ENCODE results near the gene STAB2.

- TF ChIP-seq CTCF (IDR thresholded peaks at IDR 0.05; ENCODE audit: poor library complexity, severe bottlenecking): no peak
- TF ChIP-seq POLR2AphosphoS5 (IDR thresholded peaks at IDR 0.05): no peak
- no peak for TF ChIP-seq EZH2 (IDR thresholded peaks at IDR 0.05; ENCODE audit: borderline replicate concordance, insufficient read depth, low read length, poor library complexity, severe bottlenecking)
- TF ChIP-seq TAF1 (IDR thresholded peaks at IDR 0.05; ENCODE audit: low read depth): no peak
- TF ChIP-seq MXI1 (conservative IDR thresholded peaks at IDR 0.05; ENCODE audit: poor library complexity, severe bottlenecking): no peak
- TF ChIP-seq SMC3 (conservative IDR thresholded peaks at IDR 0.05; ENCODE audit: poor library complexity): no peak
- no peak for TF ChIP-seq EP300 (conservative IDR thresholded peaks at IDR 0.05; ENCODE audit: poor library complexity, severe bottlenecking)
- no peak for TF ChIP-seq REST (IDR thresholded peaks at IDR 0.05; ENCODE audit: borderline replicate concordance)
- no peak for TF ChIP-seq RAD21 (conservative IDR thresholded peaks at IDR 0.05)
Observed at GRCh38 chr12:103812789-103813188, 225.7 kb downstream of the STAB2 start.

Measured in neural cell (in vitro differentiated cells).